Glutamatergic neuron (in vitro differentiated cells): ENCODE data around the gene HSF5. TPM values are rescaled to one million over a fixed set of nuclear protein-coding genes. Genes with fewer than 3 reads are reported as not detected.

Experiments used
- DNase-seq: peaks from one replicate; pipeline ENCODE4 v3.0.0; 2022
- H3K27ac Mint-ChIP-seq: one replicate; pipeline ENCODE4 v1.8.0; 2020; ENCODE audit warnings: mild to moderate bottlenecking, mixed read lengths, inconsistent platforms; ENCODE audit not compliant: unreplicated experiment
- H3K27me3 Mint-ChIP-seq: one replicate; pipeline ENCODE4 v1.8.0; 2020; ENCODE audit warnings: mild to moderate bottlenecking, moderate library complexity, mixed read lengths, inconsistent platforms; ENCODE audit not compliant: unreplicated experiment
- H3K36me3 Mint-ChIP-seq: one replicate; pipeline ENCODE4 v1.8.0; 2020; ENCODE audit warnings: mild to moderate bottlenecking, mixed read lengths, inconsistent platforms; ENCODE audit not compliant: unreplicated experiment
- H3K4me1 Mint-ChIP-seq: one replicate; pipeline ENCODE4 v1.8.0; 2020; ENCODE audit warnings: mild to moderate bottlenecking, low read depth, mixed read lengths, inconsistent platforms; ENCODE audit not compliant: unreplicated experiment
- H3K4me3 Mint-ChIP-seq: one replicate; pipeline ENCODE4 v1.8.0; 2020; ENCODE audit warnings: mild to moderate bottlenecking, mixed read lengths, inconsistent platforms; ENCODE audit not compliant: unreplicated experiment
- H3K9me3 Mint-ChIP-seq: one replicate; pipeline ENCODE4 v1.8.0; 2020; ENCODE audit warnings: mild to moderate bottlenecking, moderate library complexity, mixed read lengths, inconsistent platforms; ENCODE audit not compliant: unreplicated experiment
- total RNA-seq: library from RNA; stranded (reverse); fragmentation: NEBNext Ultra II Directional; extraction: Animal tissue kit (Norgen Biotek cat#: 25700); gene quantifications from one replicate; pipeline ENCODE4 v1.2.1, GENCODE V29; 2021; ENCODE audit not compliant: unreplicated experiment
- TF ChIP-seq, protein P1 (sequence below): fragments of 200-600 bp; sonication (generic); IDR thresholded peaks from one replicate; pipeline ENCODE4 v1.5.0; 2021; ENCODE audit not compliant: partially characterized antibody, unreplicated experiment

The HSF5 gene
- total RNA-seq, 1 donor from 2014 or later: 0.10 TPM

DNA sequence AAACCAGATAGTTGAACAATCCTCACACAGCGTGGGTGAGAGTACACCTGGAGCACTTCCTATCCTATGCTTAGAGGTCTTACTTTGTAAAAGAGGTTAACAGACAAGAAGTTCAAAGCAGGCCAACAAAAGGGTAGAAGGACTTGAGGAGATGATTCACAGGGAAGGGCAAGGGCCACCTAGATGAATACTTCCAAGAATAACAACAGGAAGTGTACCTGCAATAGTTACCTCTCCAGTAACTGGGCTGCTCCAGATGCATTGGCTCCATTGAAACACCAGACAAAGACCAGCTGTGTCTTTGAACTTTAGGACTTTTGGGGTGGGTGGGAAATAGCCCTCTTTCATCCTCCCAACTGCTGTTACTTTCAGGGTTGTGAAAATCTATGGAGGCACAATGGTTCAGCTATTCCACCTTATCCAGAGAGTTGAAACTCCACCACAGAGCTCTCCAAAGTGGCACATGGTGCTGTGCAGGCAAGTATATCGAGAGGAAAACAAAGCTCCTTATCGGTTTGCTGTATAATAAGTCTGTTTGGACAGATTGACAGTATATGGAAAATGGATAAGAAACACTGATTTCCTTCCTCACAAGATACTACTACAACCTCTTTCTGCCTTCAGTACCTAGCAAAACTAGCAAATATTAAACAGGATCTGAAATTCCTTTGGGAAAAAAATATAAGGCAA is 93.5 kb downstream of the HSF5 start:
- no peak overlapping the region for H3K27ac Mint-ChIP-seq
- TF ChIP-seq, protein P1, sequence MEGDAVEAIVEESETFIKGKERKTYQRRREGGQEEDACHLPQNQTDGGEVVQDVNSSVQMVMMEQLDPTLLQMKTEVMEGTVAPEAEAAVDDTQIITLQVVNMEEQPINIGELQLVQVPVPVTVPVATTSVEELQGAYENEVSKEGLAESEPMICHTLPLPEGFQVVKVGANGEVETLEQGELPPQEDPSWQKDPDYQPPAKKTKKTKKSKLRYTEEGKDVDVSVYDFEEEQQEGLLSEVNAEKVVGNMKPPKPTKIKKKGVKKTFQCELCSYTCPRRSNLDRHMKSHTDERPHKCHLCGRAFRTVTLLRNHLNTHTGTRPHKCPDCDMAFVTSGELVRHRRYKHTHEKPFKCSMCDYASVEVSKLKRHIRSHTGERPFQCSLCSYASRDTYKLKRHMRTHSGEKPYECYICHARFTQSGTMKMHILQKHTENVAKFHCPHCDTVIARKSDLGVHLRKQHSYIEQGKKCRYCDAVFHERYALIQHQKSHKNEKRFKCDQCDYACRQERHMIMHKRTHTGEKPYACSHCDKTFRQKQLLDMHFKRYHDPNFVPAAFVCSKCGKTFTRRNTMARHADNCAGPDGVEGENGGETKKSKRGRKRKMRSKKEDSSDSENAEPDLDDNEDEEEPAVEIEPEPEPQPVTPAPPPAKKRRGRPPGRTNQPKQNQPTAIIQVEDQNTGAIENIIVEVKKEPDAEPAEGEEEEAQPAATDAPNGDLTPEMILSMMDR: no peak
- DNase-seq: no peak
- H3K27me3 Mint-ChIP-seq: no peaks in the 10 kb centered on the region
- H3K4me1 Mint-ChIP-seq: no peaks in the 10 kb centered on the region
- no peak overlapping the region for H3K4me3 Mint-ChIP-seq
- H3K9me3 Mint-ChIP-seq: no peaks in the 10 kb centered on the region
- no peaks in the 10 kb centered on the region for H3K36me3 Mint-ChIP-seq

DNA sequence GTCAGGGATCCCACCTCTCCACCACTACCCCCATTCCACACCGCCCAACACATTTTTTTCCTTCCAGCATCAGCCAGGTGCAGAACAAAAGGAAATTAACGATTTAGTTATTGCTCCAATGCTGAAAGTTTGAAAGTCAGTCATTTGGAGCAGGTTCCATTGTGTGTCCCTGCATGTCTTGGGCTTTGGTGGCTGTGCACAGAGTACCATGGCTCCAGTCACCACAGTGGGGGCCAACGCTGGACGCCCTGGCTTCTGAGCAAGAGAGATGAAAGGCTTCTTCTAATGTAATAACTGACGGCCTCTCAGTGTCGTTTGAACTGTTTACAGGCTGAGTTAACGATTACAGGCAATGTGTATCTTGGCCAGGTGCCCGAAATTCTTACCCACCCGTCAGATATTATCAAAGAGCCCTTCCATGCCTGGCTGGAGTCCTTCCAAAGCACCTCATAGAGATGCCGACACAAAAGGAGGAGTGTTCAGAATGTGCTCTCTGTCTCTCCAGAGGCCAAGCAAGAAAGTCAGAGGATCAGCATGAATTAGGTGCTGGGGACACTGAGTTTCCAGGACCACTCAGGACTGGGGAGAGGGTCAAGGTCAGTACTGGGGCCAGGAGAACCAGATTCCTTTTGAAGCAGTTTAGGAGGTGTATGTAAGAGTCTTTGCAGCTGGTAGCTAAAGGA is 96.8 kb downstream of the HSF5 start:
- TF ChIP-seq, protein P1: no peak
- Mint-ChIP-seq H3K4me3 (no peak overlapping the region), H3K27ac (no peak overlapping the region), H3K9me3 (no peaks in the 10 kb centered on the region), H3K36me3 (no peaks in the 10 kb centered on the region), H3K27me3 (no peaks in the 10 kb centered on the region), H3K4me1 (no peaks in the 10 kb centered on the region)
- no peak for DNase-seq

DNA sequence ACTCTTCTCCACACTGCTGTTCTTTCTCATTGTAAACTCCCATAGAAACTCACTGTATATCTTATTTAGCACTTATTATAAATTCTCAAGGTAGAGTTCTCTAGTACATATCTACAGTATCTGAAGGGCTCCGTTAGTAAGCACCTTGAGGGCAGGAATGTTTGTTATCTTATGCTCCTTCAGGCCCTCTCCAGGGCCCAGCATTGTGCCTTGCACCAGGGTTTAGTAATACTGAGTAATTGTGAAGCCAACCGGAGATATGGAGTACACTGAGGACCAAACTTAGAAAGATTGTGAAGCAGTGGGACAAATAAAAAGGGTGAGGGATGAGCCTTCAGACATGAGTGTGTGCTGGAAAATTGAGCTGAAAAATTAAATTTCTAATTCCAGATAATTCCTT is 97.3 kb downstream of the HSF5 start:
- H3K4me1 Mint-ChIP-seq: no peaks in the 10 kb centered on the region
- DNase-seq: no peak
- no peaks in the 10 kb centered on the region for H3K36me3 Mint-ChIP-seq
- no peak overlapping the region for H3K4me3 Mint-ChIP-seq
- no peaks in the 10 kb centered on the region for H3K9me3 Mint-ChIP-seq
- TF ChIP-seq, protein P1: no peak
- H3K27me3 Mint-ChIP-seq: no peaks in the 10 kb centered on the region
- H3K27ac Mint-ChIP-seq: no peak overlapping the region

DNA sequence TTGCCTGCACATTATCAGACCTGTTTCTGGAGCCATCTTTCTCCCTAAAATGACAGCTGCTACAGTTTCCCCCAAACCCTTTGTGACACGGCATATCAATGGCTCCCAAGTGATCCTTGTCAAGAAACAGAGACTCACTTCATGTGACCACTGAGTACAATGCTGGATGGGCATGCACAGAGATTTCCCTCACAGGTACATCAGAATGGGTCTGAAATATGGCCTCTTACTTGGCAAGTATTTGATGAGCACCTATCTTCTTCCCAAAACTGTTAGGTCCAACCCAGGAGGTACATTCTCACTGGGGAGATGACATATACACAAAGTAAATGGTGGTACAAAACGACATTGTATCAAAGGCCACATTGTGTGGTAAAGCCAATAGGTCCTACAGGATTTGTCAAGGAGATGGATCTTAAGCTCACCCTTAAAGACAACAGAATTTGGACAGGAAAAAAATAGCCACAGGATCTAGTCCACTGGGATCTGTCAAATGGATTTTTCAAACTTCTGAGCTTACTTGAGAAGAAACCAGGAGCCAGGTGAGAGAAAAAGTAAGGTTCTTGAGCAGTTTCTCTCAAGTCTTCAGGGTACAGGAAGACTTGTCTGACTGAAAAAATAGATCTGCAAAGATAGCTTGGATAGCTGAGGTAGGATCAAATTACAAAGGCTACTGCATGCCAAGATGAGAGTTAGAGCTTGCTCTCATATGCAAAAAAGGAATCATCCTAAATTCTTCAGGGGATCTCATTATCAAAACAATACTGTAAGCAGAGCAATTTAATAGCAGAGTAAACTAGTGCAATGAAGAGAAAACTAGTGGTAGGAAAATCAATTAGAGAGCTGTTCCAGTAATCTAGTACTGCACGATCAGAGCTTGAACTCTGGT is 99.7 kb downstream of the HSF5 start:
- Mint-ChIP-seq H3K4me1 (no peaks in the 10 kb centered on the region), H3K27me3 (no peaks in the 10 kb centered on the region), H3K27ac (no peak overlapping the region), H3K36me3 (no peaks in the 10 kb centered on the region), H3K4me3 (no peak overlapping the region), H3K9me3 (no peaks in the 10 kb centered on the region)
- TF ChIP-seq, protein P1: no peak
- no peak for DNase-seq

DNA sequence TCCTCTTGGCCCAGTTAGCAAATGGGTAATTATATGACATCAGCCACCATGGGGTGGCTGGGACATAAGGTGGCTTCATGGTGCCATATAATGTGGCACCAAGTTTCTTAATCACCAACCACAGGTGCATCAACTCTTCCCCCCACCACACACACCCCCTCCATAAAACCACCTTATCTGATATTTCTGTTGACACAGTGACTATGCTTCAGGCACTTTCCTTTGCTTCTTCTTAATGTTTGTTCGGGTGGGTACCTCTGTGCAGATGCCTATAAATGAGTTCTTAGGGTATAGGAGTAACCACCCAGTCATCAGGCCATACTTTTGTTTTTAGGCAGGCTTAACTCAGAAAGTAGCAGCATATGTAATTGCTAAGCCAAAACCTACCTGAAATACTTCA is 100.4 kb downstream of the HSF5 start:
- no peaks in the 10 kb centered on the region for H3K9me3 Mint-ChIP-seq
- H3K36me3 Mint-ChIP-seq: no peaks in the 10 kb centered on the region
- H3K4me1 Mint-ChIP-seq: no peaks in the 10 kb centered on the region
- no peaks in the 10 kb centered on the region for H3K27me3 Mint-ChIP-seq
- TF ChIP-seq, protein P1: no peak
- no peak overlapping the region for H3K4me3 Mint-ChIP-seq
- H3K27ac Mint-ChIP-seq: no peak overlapping the region
- no peak for DNase-seq
